T1000 (cell line): ENCODE measurements around the gene ATP8B3.
A peak's percentile ranks its signal among the peaks of the same experiment; 100 is the strongest.
"Not testable (repeated sequence)": the region's sequence is repeated elsewhere in the genome, so short reads cannot be mapped to it uniquely, and the experiment has no call there.

Experiments
- DNase-seq: peaks from one replicate; lab custom pipeline; 2025; ENCODE audit warnings: mixed read lengths; lab: John Stamatoyannopoulos, UW

The ATP8B3 gene

GRCh38 chr19:1769645-1769985 is 42.5 kb downstream of the ATP8B3 start:
- DNase-seq: no peak

DNA sequence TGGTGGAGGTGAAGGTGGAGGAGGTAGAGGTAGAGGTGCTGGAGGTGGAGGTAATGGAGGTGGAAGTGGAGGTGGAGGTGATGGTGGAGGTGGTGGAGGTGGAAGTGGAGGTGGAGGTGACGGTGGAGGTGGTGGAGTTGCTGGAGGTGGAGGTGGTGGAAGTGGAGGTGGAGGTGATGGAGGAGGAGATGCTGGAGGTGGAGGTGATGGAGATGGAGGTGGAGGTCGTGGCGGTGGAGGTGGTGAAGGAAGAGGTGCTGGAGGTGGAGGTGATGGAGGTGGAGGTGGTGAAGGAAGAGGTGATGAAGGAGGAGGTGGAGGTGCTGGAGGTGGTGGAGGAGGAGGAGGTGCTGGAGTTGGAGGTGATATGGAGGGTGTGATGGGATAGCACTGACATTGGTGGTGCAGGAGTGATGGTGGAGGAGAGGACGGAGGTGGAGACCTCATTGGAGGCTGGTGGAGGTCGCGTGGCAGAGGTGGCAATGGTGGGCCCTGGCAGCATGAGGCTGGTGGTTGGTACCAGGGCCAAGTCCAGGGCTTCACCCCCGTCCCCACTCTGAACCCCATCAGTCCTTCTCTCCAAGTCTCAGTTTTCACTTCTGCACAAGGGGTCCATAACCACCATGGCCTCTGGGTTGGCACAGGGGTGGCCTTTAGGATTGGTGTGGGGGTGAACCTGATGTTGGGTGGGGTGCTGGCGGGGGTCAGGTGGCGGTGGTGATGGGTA is 43.0 kb downstream of the ATP8B3 start:
- DNase-seq: no peak

- no peak for DNase-seq
Measured at GRCh38 chr19:1768248-1768647, 43.8 kb downstream of the ATP8B3 start.

- DNase-seq: peak; percentile 25
Measured at GRCh38 chr19:1767464-1767933, 44.6 kb downstream of the ATP8B3 start.

GRCh38 chr19:1766800-1767352 is 45.2 kb downstream of the ATP8B3 start:
- no peak for DNase-seq

GRCh38 chr19:1765904-1766799 is 45.9 kb downstream of the ATP8B3 start:
- DNase-seq: no peak

DNA sequence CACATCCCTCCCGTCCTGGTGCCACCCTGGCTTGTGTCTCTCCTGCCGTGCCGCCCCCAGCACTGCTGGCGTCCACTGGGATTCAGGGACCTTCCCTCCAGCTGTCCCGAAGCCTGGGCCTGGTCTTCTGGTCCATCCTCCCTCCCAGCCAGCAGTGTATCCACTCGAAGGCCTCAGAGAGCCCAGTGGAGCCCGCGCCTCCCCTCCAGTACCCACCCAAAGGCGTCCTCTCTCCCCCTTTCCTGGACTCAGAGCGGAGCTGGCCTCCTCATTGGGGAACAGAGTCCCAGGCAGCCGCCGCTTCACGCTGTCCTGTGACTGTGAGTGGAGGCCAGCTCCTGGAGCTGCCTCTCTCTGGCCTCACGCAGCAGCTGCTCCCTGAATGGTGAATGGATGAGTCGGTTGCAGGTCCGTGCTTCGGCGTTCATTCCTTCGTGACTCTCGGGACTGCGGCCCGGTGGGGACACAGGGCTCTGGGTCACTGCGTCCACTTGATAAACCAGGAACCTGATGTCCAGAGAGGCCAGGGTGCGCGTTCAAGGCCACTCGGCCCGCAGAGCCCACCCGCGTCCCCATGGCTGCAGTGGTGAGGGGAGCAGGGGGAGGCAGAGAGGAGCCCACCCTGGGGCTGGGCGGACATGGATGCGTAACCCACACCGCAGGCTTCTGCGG is 46.7 kb downstream of the ATP8B3 start:
- DNase-seq: no peak

DNA sequence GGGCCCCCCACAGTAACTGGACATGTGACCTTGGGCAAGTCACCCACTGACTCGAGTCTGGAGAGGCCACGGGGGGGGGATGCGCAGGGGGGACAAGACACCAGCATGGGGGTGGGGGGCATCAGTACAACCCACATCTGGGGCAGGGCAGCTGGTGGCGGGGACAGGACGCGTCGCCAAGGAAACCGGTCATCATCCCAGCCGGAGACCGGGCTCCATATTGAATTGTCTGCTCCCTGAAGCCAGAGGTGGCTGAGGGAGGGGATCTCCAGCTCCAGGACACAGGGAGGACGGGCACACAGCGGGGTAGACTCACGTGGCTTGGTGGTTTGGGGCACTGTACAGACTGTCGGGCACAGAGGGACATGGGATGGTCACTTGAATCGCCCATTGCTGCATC is 47.3 kb downstream of the ATP8B3 start:
- no peak for DNase-seq

- no peak for DNase-seq
Measured at GRCh38 chr19:1763648-1764639, 48.1 kb downstream of the ATP8B3 start.

- no peak for DNase-seq
Measured at GRCh38 chr19:1762243-1763117, 49.6 kb downstream of the ATP8B3 start.

DNA sequence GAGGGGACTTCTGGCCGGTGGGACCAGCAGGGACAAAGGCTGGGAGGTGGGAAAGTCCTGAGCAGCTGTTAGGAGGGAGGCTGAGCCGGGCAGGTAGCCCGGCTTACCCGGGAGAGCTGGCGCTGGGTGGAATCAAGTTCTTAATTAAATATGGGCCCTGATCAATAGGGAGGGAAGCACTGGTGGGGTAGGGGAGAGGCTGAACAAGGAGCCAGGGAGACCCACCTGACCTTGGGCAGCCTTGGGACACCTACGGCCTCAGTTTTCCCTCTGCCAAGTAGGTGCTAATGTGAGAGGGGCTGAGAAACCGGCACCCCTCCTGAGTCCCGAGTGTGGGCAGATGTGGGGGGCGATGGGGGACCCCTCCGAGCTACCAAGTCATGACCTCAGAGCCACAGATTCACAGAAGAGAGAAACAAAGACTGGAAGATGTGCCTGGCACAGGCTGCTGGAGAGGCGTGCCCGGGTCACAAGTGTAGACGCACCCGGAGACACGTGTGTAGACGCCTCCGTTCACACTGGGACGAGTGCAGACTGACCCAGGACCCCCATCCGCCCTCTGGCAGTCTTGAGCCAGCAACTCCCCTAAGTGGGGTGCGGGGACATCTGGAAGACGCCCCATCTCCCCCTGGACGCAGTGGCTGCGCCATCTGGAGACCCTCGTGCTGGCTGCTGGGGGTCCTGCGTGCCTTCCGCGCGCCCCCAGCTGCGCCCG is 50.4 kb downstream of the ATP8B3 start:
- DNase-seq: no peak

DNA sequence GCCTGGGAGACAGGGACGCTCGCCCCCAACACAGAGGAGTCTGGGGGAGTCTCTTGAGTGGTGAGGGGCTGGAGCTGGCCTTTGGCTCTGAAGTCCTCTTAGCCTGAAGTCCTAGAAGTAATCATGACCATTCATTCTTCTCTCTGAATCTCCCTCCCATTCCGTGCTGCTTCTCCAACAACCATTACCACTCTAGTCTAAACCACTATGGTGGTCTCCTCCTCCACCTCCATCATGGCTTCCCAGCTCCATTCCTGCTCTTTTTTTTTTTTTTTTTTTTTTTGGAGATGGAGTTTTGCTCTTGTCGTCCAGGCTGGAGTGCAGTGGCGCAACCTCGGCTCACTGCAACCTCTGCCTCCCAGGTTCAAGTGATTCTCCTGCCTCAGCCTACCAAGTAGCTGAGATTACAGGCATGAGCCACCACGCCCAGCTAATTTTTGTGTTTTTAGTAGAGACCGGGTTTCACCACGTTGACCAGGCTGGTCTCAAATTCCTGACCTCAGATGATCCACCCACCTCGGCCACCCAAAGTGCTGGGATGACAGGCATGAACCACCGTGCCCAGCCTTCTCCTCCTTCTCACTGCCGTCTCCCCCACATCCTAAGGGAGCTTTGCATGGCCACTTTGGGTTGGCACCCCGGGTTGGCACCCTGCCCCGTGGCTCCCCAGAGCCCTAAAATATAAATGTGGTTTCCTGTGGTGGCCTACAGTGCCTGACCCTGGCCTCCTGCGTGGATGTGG is 51.1 kb downstream of the ATP8B3 start:
- not testable (repeated sequence) for DNase-seq

DNA sequence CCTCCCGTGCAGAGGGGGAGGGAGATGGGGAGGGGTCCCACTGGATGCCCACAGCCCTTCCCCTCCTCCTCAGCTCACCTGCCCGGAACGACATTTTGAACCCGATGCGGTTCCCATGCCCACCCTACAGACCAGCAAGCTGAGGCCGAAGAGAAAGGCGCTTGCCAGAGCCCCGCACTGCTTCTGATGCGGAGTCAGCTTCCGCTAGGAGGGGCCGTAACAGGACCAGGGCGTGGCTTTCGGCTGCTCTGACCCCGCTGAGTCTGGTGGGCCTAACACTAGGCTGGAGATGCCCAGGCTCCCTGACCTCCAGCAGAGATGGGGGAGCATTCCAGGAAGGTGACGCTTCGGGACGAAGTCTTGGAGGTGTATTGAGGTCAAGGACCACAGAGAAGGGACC is 52.1 kb downstream of the ATP8B3 start:
- DNase-seq: no peak

- DNase-seq: no peak
Measured at GRCh38 chr19:1758959-1759903, 52.8 kb downstream of the ATP8B3 start.

- DNase-seq: no peak
Measured at GRCh38 chr19:1758231-1758577, 53.9 kb downstream of the ATP8B3 start.

- no peak for DNase-seq
Measured at GRCh38 chr19:1757468-1758230, 54.4 kb downstream of the ATP8B3 start.
